GM21717 (cell line): ENCODE measurements around the gene TARS2.

ENCODE experiments used
- ATAC-seq: cut with Tn5 transposase; IDR thresholded peaks from one replicate; pipeline ENCODE4 v1.9.1; 2021; ENCODE audit warnings: mild to moderate bottlenecking, moderate library complexity; ENCODE audit not compliant: unreplicated experiment

The TARS2 gene

GRCh38 chr1:150555198-150555970, 68.2 kb downstream of the TARS2 start:
- no peak for ATAC-seq

GRCh38 chr1:150555971-150556865, 69.0 kb downstream of the TARS2 start:
- ATAC-seq, result no peak

- ATAC-seq, result no peak
These were observed 69.9 kb downstream of the TARS2 start for GRCh38 chr1:150557065-150557600.
